IPS DF 6.9 (cell line): ENCODE data around the gene PKP3.

Source experiments
- DNase-seq: peaks from one replicate; pipeline ENCODE4 v3.0.0-alpha.2; 2013; ENCODE audit warnings: low read depth, low spot score
- H3K27ac ChIP-seq: one replicate; pipeline ENCODE4 v1.5.1; 2013; ENCODE audit warnings: low read length, control low read depth
- H3K27me3 ChIP-seq: 2 replicates; pipeline ENCODE4 v1.6.1; 2013; ENCODE audit warnings: mild to moderate bottlenecking, low read length; ENCODE audit not compliant: control insufficient read depth, insufficient read depth
- H3K36me3 ChIP-seq: 2 replicates; pipeline ENCODE4 v1.6.1; 2013; ENCODE audit warnings: low read length; ENCODE audit not compliant: control insufficient read depth, insufficient read depth
- H3K4me1 ChIP-seq: 2 replicates; pipeline ENCODE4 v1.6.1; 2013; ENCODE audit warnings: low read length; ENCODE audit not compliant: control insufficient read depth, insufficient read depth
- H3K4me3 ChIP-seq: 2 replicates; pipeline ENCODE4 v1.5.1; 2013; ENCODE audit warnings: mild to moderate bottlenecking, low read length
- H3K9me3 ChIP-seq: 2 replicates; pipeline ENCODE4 v1.6.1; 2013; ENCODE audit warnings: low read length, inconsistent platforms; ENCODE audit not compliant: control insufficient read depth, insufficient read depth
- WGBS: extraction: QIAGEN DNeasy Blood & Tissue Kit; methylation state at CpG from one replicate; pipeline ENCODE4 v1.1.7; 2013; ENCODE audit warnings: mixed read lengths, missing lambda C conversion rate; ENCODE audit not compliant: insufficient read length, insufficient coverage; 5-methylcytosine and 5-hydroxymethylcytosine counted together

Gene PKP3

GRCh38 chr11:441043-441417, 47.0 kb downstream of the PKP3 start:
- no peak for DNase-seq
- WGBS = no CpG with 5 or more reads among the region's 13 CpGs
- Histone ChIP-seq H3K36me3 (no peaks in the 10 kb centered on the region), H3K4me1 (peaks cover 11% of the 10 kb centered on the region), H3K27me3 (no peaks in the 10 kb centered on the region), H3K27ac (no peak overlapping the region), H3K9me3 (no peaks in the 10 kb centered on the region), H3K4me3 (no peak overlapping the region)

- Histone ChIP-seq H3K4me3 (peak within 1 kb of the TSS; percentile 16; the same call in 1 of the 2 replicates), H3K27ac (no peak within 1 kb of the TSS), H3K36me3 (no peaks in the 10 kb centered on the region), H3K4me1 (peaks cover 11% of the 10 kb centered on the region), H3K9me3 (no peaks in the 10 kb centered on the region), H3K27me3 (no peaks in the 10 kb centered on the region)
- DNase-seq = no peak
- no CpG with 5 or more reads among the region's 35 CpGs for WGBS
Measured at GRCh38 chr11:441418-442274, 47.6 kb downstream of the PKP3 start, which contains the start of gene ANO9. Gene ANO9 (minus strand): TSS chr11:442011. CDS start chr11:441926, 85 bp downstream.

- Histone ChIP-seq H3K4me1 (peaks cover 11% of the 10 kb centered on the region), H3K9me3 (no peaks in the 10 kb centered on the region), H3K4me3 (no peak overlapping the region), H3K27me3 (no peaks in the 10 kb centered on the region), H3K36me3 (no peaks in the 10 kb centered on the region), H3K27ac (no peak overlapping the region)
- WGBS = no CpG with 5 or more reads among the region's 16 CpGs
- no peak for DNase-seq
Measured at GRCh38 chr11:442611-443081, 48.6 kb downstream of the PKP3 start.

- no peaks in the 10 kb centered on the region for H3K9me3 ChIP-seq
- no peak overlapping the region for H3K4me3 ChIP-seq
- H3K27ac ChIP-seq = no peak overlapping the region
- no CpG with 5 or more reads among the region's 16 CpGs for WGBS
- no peaks in the 10 kb centered on the region for H3K36me3 ChIP-seq
- DNase-seq = no peak
- H3K27me3 ChIP-seq = no peaks in the 10 kb centered on the region
- H3K4me1 ChIP-seq = peaks cover 11% of the 10 kb centered on the region
Measured at GRCh38 chr11:443542-444199, 49.7 kb downstream of the PKP3 start.

DNA sequence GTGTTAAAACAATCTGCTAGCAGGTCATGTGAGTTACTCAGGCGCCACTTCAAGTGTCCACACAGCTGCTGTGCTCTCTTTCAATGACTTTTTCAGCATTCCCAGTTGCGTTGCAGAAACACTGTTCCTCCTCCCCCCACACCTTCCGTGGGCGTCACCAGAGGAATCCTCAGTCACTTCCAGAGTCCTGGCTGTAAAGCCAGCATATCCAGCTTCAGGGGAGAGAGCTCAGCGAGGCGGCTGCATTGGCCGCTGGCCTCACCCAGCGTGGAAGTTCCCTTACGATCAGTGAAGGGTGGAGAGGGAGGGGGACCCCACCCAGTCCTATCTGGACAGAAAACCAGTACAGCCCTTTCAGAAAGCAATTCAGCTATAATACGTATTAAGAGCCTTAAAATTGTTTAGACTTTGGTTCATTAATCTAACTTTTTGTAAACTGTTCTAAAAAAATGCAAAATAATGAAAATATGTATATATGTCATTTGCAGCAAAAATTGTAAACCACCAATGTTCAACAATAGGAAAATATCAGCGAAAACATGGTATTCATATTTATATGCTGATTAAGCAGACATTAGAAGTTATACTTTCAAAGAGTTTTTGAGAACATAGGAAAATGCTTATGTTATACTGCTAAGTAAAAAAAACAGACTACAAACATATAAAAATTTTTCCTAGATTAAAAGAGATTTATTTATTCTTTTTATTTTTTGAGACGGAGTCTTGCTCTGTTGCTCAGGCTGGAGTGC, 50.6 kb downstream of the PKP3 start:
- no peak for DNase-seq
- no peaks in the 10 kb centered on the region for H3K36me3 ChIP-seq
- no peaks in the 10 kb centered on the region for H3K27me3 ChIP-seq
- WGBS = no CpG with 5 or more reads among the region's 12 CpGs
- H3K4me1 ChIP-seq = peaks cover 11% of the 10 kb centered on the region
- H3K9me3 ChIP-seq = no peaks in the 10 kb centered on the region
- no peak overlapping the region for H3K27ac ChIP-seq
- H3K4me3 ChIP-seq = no peak overlapping the region

GRCh38 chr11:445765-446588, 52.0 kb downstream of the PKP3 start:
- peaks cover 11% of the 10 kb centered on the region for H3K4me1 ChIP-seq

DNA sequence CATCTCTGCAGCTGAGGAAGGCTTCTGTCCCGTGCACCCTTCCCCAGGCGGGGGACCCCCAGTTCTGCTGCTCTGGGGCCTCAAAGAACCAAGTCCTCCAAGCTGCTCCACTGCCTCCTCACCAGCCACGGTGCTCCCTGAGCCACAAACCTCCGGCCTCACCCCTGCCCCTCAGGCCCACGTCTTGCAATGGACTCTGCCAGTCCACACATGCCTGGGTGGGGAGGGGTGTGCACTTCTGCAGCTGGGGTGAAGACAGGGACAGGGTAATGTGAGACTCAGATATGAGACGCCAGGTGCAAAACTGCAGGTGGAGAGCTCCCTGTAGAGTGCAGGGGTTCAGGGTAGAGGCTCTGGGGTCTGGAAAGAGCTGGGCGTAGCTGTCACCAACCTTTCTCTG, 52.9 kb downstream of the PKP3 start:
- Histone ChIP-seq H3K27me3 (no peaks in the 10 kb centered on the region), H3K27ac (no peak overlapping the region), H3K4me3 (no peak overlapping the region), H3K9me3 (no peaks in the 10 kb centered on the region), H3K4me1 (peaks cover 9% of the 10 kb centered on the region), H3K36me3 (no peaks in the 10 kb centered on the region)
- WGBS = no CpG with 5 or more reads among the region's 7 CpGs
- no peak for DNase-seq

More at GRCh38 chr11:445765-446588, 52.0 kb downstream of the PKP3 start:
- DNase-seq = no peak
- Histone ChIP-seq H3K9me3 (no peaks in the 10 kb centered on the region), H3K36me3 (no peaks in the 10 kb centered on the region), H3K4me3 (no peak overlapping the region), H3K27ac (no peak overlapping the region), H3K27me3 (no peaks in the 10 kb centered on the region)
- no CpG with 5 or more reads among the region's 20 CpGs for whole genome bisulfite sequencing

DNA sequence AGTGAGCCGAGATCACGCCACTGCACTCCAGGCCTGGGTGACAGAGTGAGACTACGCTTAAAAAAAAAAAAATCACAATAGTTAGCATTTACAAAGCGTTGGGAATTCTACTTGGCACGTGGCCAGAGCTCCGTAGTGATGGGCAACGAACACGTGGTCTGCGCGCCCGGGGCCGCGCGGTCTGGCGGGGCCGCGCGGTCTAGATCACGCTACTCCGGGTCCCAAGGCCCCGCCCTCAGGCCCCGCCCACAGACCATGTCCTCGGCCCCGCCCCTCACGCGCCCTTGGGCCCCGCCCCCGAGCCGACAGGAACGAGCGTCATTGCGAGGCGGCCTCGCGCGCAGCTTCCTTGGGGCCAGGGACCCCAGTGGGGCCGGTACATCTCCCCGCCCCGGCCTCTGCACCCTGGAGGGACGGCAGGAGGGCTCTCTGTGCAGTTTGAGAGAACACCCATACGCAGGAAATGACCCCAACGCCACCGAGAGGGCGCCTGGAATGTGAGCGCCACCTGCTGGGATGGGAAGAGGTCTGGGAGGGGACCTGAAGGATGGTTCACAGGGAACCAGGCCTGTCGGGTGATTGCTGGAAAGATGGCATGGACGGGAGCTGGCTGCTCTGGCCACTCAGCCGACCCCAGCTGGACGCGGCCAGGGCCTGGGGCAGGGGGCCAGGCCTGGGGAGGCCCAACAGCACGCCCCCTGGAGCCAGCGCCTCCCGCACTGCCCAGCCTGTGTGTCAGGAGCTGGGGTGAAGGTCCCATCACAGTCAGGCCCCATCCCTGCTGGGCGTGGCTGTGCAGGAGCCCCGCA, 54.1 kb downstream of the PKP3 start:
- H3K9me3 ChIP-seq = no peaks in the 10 kb centered on the region
- no peaks in the 10 kb centered on the region for H3K27me3 ChIP-seq
- H3K4me3 ChIP-seq = peak overlapping the region; percentile 90
- 0 out of 2 replicates have a peak, but pooled peaks cover 4% of the 10 kb centered on the region for H3K36me3 ChIP-seq
- DNase-seq = peak; percentile 64
- no CpG with 5 or more reads among the region's 55 CpGs for WGBS
- peaks cover 5% of the 10 kb centered on the region; the same call in 1 of the 2 replicates for H3K4me1 ChIP-seq
- H3K27ac ChIP-seq = no peak overlapping the region
